DOHH2 (cell line): ENCODE measurements around the gene SSUH2.

Source experiments
- H3F3A ChIP-seq: fragments of 200-600 bp; sonication (generic), shearing (Covaris generic); 2 replicates; pipeline ENCODE4 v1.6.0; 2016; ENCODE audit warnings: antibody characterized with exemption, mild to moderate bottlenecking; ENCODE audit not compliant: control insufficient read depth, insufficient read depth
- H3K27ac ChIP-seq: fragments of 200-600 bp; sonication (generic); 2 replicates; pipeline ENCODE4 v1.5.1; 2014; ENCODE audit warnings: low read depth, mild to moderate bottlenecking, low read length, moderate library complexity
- H3K27me3 ChIP-seq: fragments of 200-600 bp; sonication (generic); 2 replicates; pipeline ENCODE4 v1.6.1; 2014; ENCODE audit warnings: mild to moderate bottlenecking, low read length, mixed read lengths; ENCODE audit not compliant: control insufficient read depth
- H3K36me3 ChIP-seq: fragments of 200-600 bp; sonication (generic); 2 replicates; pipeline ENCODE4 v1.6.1; 2014; ENCODE audit warnings: mild to moderate bottlenecking, low read length, moderate library complexity, mixed read lengths; ENCODE audit not compliant: control insufficient read depth
- H3K4me1 ChIP-seq: fragments of 200-600 bp; sonication (generic); 2 replicates; pipeline ENCODE4 v1.6.1; 2014; ENCODE audit warnings: mild to moderate bottlenecking, low read length, mixed read lengths; ENCODE audit not compliant: control insufficient read depth
- H3K4me2 ChIP-seq: fragments of 200-600 bp; sonication (generic); 2 replicates; pipeline ENCODE4 v1.6.0; 2014; ENCODE audit warnings: mild to moderate bottlenecking, low read length, moderate library complexity
- H3K4me3 ChIP-seq: fragments of 200-600 bp; sonication (generic); 2 replicates; pipeline ENCODE4 v1.5.1; 2014; ENCODE audit warnings: mild to moderate bottlenecking, low read length, mixed read lengths
- H3K79me2 ChIP-seq: fragments of 200-600 bp; sonication (generic); 2 replicates; pipeline ENCODE4 v1.6.1; 2014; ENCODE audit warnings: mild to moderate bottlenecking, low read length, mixed read lengths; ENCODE audit not compliant: control insufficient read depth
- H3K9me2 ChIP-seq: fragments of 200-600 bp; sonication (generic); replicated peaks from 2 replicates; pipeline ENCODE4 v1.6.1; 2014; ENCODE audit warnings: mild to moderate bottlenecking, low read length, mixed read lengths; ENCODE audit not compliant: control insufficient read depth
- H3K9me3 ChIP-seq: fragments of 200-600 bp; sonication (generic); 2 replicates; pipeline ENCODE4 v1.6.1; 2014; ENCODE audit warnings: antibody characterized with exemption, low read length, mixed read lengths; ENCODE audit not compliant: control insufficient read depth, insufficient read depth
- H4K20me1 ChIP-seq: fragments of 200-600 bp; sonication (generic); 2 replicates; pipeline ENCODE4 v1.6.0; 2014; ENCODE audit warnings: low read depth, mild to moderate bottlenecking, antibody characterized with exemption, low read length, moderate library complexity; ENCODE audit not compliant: control insufficient read depth, insufficient read depth
- EZH2phosphoT487 ChIP-seq: fragments of 200-600 bp; sonication (generic); IDR thresholded peaks from 2 replicates; pipeline ENCODE4 v1.6.1; 2017; ENCODE audit warnings: borderline replicate concordance, mild to moderate bottlenecking, antibody characterized with exemption, low read length, moderate library complexity, mixed read lengths
- TF ChIP-seq, protein P1 (sequence below): fragments of 200-600 bp; sonication (generic); IDR thresholded peaks from one replicate; pipeline ENCODE4 v1.5.1; 2014; ENCODE audit warnings: antibody characterized with exemption, mild to moderate bottlenecking, low read depth, low read length; ENCODE audit not compliant: poor library complexity, severe bottlenecking

Gene SSUH2

DNA sequence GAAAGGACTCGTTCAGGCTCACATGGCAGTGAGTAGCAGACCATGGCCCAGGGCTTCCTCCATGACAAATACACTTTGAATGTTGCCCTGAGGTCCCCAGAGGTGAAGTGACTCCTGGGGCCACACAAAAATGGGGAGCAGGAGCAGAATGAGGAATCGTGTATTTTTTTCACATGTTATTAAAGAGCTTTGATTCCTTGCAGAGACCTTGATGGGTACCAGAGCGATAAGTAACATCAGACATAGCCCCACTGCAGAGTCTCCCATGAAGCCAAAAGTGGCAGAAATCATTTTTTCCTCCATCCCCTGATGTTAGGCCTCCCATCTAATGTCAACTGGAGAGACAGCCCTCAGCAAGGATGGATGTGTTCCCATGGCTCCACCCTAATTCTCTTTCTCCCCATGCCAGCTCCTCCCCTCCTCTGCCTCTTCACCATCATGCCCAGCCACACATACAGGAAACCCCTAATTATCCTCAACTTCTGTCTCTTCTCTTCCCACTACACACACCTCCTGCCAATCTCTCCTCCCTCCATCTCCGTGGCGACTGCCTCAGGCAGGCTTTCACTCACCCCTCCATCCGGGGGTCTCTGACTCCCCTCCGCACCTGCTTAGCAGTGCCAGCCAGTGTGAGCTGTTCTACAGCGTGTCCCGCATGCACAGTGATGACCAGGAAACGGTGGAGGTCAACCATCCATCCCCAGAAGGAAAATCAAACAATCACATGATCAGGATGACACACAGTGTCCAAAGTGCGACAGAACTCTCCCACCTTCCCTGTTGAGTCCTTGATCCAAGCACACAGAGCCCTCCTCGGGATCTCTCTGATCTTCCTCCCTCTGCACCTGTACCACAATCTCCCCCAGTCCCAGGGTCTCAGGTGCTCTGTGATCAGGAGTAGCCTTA lies 7.1 kb upstream of the SSUH2 start:
- Histone ChIP-seq H3K9me2 (no peaks in the 10 kb centered on the region), H3K4me1 (peaks cover 6% of the 10 kb centered on the region), H3K36me3 (no peaks in the 10 kb centered on the region), H4K20me1 (no peaks in the 10 kb centered on the region), H3K9me3 (no peaks in the 10 kb centered on the region), H3K4me3 (no peak overlapping the region), H3F3A (no peaks in the 10 kb centered on the region), H3K4me2 (no peak overlapping the region), H3K79me2 (no peaks in the 10 kb centered on the region), H3K27ac (no peak overlapping the region), H3K27me3 (no peaks in the 10 kb centered on the region)
- no peak for TF ChIP-seq EZH2phosphoT487
- TF ChIP-seq, protein P1, sequence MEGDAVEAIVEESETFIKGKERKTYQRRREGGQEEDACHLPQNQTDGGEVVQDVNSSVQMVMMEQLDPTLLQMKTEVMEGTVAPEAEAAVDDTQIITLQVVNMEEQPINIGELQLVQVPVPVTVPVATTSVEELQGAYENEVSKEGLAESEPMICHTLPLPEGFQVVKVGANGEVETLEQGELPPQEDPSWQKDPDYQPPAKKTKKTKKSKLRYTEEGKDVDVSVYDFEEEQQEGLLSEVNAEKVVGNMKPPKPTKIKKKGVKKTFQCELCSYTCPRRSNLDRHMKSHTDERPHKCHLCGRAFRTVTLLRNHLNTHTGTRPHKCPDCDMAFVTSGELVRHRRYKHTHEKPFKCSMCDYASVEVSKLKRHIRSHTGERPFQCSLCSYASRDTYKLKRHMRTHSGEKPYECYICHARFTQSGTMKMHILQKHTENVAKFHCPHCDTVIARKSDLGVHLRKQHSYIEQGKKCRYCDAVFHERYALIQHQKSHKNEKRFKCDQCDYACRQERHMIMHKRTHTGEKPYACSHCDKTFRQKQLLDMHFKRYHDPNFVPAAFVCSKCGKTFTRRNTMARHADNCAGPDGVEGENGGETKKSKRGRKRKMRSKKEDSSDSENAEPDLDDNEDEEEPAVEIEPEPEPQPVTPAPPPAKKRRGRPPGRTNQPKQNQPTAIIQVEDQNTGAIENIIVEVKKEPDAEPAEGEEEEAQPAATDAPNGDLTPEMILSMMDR, result no peak

DNA sequence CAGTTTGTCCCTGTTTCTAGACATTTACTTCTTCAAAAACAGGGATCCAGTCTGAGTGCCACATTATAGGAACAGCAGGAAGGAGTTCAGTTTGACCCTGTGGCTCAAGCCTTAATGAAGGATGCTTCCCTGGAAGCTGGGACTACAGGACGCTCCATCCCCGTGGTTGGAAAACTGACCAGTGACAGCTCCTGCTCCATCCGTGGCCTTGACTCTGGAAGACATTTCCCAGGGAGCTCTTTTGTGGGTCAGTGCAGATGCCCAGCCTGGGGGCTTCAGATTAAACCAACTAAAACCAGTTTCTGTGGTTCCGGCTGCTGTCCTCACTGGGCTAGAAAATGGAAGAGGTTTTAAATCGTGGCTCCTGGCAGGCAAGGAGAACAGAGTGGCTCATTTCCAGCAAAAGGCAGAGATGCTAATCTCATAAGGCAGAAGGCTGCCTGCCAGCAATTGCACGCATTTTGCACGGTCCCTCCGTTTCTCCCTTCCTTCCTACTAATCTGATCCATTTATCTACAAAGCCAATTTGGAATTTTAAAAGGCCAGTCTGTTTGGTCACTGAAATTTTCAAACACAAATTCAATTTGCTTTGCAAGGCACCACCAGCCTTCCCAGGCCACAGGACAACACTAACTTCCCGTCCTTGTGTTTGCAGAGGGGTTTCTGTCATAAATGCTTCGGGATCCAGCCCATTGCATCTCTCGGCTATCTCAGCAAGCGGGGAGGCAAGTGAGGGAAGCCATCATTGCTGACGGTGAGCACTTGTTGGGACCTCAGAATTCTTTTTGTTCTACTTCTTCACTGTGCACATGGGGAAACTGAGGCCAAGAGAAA lies 6.2 kb upstream of the SSUH2 start:
- H3K27me3 ChIP-seq, result no peaks in the 10 kb centered on the region; the same call in 1 of the 2 replicates
- H3K4me1 ChIP-seq, result no peaks in the 10 kb centered on the region; the same call in 1 of the 2 replicates
- H3K9me2 ChIP-seq, result no peaks in the 10 kb centered on the region
- H4K20me1 ChIP-seq, result no peaks in the 10 kb centered on the region
- H3K4me3 ChIP-seq, result no peak overlapping the region
- no peaks in the 10 kb centered on the region for H3K36me3 ChIP-seq
- no peaks in the 10 kb centered on the region for H3F3A ChIP-seq
- TF ChIP-seq, protein P1, result no peak
- no peak for TF ChIP-seq EZH2phosphoT487
- no peak overlapping the region for H3K27ac ChIP-seq
- no peaks in the 10 kb centered on the region for H3K79me2 ChIP-seq
- H3K4me2 ChIP-seq, result no peak overlapping the region
- H3K9me3 ChIP-seq, result no peaks in the 10 kb centered on the region

DNA sequence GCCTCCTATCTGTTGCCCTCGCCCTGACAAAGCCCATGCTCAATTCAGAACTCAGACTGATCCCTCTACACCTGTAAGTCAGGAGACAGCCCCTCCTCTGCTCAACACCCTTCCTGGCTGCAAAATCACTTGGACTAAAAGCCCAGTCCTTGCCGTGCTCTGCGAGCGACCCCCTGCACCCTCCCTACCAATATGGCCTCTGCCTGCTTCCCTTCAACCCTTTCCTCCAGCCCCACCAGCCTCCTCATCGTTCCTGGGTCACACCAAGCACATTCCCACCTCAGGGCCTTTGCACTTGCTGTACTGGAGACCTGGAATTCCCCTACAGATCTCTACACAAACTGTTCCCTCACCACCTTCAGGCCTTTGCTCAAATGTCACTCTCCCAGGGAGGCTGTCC lies 5.2 kb upstream of the SSUH2 start:
- Histone ChIP-seq H3F3A (no peaks in the 10 kb centered on the region), H3K79me2 (no peaks in the 10 kb centered on the region), H3K27ac (no peak overlapping the region), H3K4me2 (no peak overlapping the region), H3K9me2 (no peaks in the 10 kb centered on the region), H3K9me3 (no peaks in the 10 kb centered on the region), H4K20me1 (no peaks in the 10 kb centered on the region), H3K27me3 (no peaks in the 10 kb centered on the region; the same call in 1 of the 2 replicates), H3K4me3 (no peak overlapping the region), H3K4me1 (no peaks in the 10 kb centered on the region), H3K36me3 (no peaks in the 10 kb centered on the region)
- TF ChIP-seq EZH2phosphoT487, result no peak
- TF ChIP-seq, protein P1, result no peak
